GM21423 (cell line): ENCODE data around the gene NSD2.
"Not testable (repeated sequence)": the region's sequence is repeated elsewhere in the genome, so short reads cannot be mapped to it uniquely, and the experiment has no call there.

Experiments used
- ATAC-seq: cut with Tn5 transposase; IDR thresholded peaks from one replicate; pipeline ENCODE4 v1.9.1; 2021; ENCODE audit warnings: mild to moderate bottlenecking, moderate library complexity; ENCODE audit not compliant: unreplicated experiment

Gene NSD2

GRCh38 chr4:1841887-1842210 lies 29.3 kb upstream of the NSD2 start:
- no peak for ATAC-seq

GRCh38 chr4:1842339-1842895 lies 28.8 kb upstream of the NSD2 start:
- no peak for ATAC-seq

GRCh38 chr4:1842993-1843448 lies 28.2 kb upstream of the NSD2 start:
- ATAC-seq: no peak

- ATAC-seq: no peak
Measured at GRCh38 chr4:1843852-1844251, 27.3 kb upstream of the NSD2 start.

GRCh38 chr4:1844618-1845017 lies 26.6 kb upstream of the NSD2 start:
- ATAC-seq: not testable (repeated sequence)

GRCh38 chr4:1846580-1846979 lies 24.6 kb upstream of the NSD2 start:
- ATAC-seq: no peak

GRCh38 chr4:1850276-1850675 lies 20.9 kb upstream of the NSD2 start:
- no peak for ATAC-seq

- no peak for ATAC-seq
Measured at GRCh38 chr4:1851160-1851559, 20.0 kb upstream of the NSD2 start.

- ATAC-seq: no peak
Measured at GRCh38 chr4:1851575-1852410, 19.4 kb upstream of the NSD2 start.

GRCh38 chr4:1852904-1853623 lies 18.1 kb upstream of the NSD2 start:
- no peak for ATAC-seq

GRCh38 chr4:1854752-1855151 lies 16.4 kb upstream of the NSD2 start:
- no peak for ATAC-seq

- ATAC-seq: peak; percentile 17
Measured at GRCh38 chr4:1855333-1856070, 15.7 kb upstream of the NSD2 start.

- ATAC-seq: peak; percentile 90
Measured at GRCh38 chr4:1856071-1856942, 14.9 kb upstream of the NSD2 start, which contains the start of gene LETM1. TSS of gene LETM1 (minus strand) at chr4:1856156. CDS start at chr4:1855950, 206 bp downstream.

GRCh38 chr4:1856943-1857699 lies 14.1 kb upstream of the NSD2 start:
- no peak for ATAC-seq

GRCh38 chr4:1857931-1858330 lies 13.3 kb upstream of the NSD2 start:
- no peak for ATAC-seq

GRCh38 chr4:1859389-1859753 lies 11.8 kb upstream of the NSD2 start:
- ATAC-seq: no peak

- ATAC-seq: no peak
Measured at GRCh38 chr4:1862055-1862911, 8.9 kb upstream of the NSD2 start.

- no peak for ATAC-seq
Measured at GRCh38 chr4:1862961-1863296, 8.3 kb upstream of the NSD2 start.
